Left ventricle myocardium inferior (tissue), 1 donor: ENCODE data around the gene SRR. TPM values are rescaled to one million over a fixed set of nuclear protein-coding genes. Genes with fewer than 3 reads are reported as not detected.

Source experiments
- DNase-seq: peaks from one replicate; pipeline ENCODE4 v3.0.0-alpha.2; 2020
- H3K27ac ChIP-seq: fragments of 200-600 bp; replicated peaks from 2 replicates; pipeline ENCODE4 v1.8.0; 2021
- H3K27me3 ChIP-seq: fragments of 200-600 bp; 2 replicates; pipeline ENCODE4 v1.8.0; 2021; ENCODE audit warnings: low read depth
- H3K36me3 ChIP-seq: fragments of 200-600 bp; 2 replicates; pipeline ENCODE4 v1.8.0; 2021
- H3K4me1 ChIP-seq: fragments of 200-600 bp; 2 replicates; pipeline ENCODE4 v1.8.0; 2021
- H3K4me3 ChIP-seq: fragments of 200-600 bp; 2 replicates; pipeline ENCODE4 v1.8.0; 2021; ENCODE audit warnings: mild to moderate bottlenecking, moderate library complexity
- H3K9me3 ChIP-seq: fragments of 200-600 bp; replicated peaks from 2 replicates; pipeline ENCODE4 v1.8.0; 2021
- intact Hi-C: fragments of 100-400 bp; cut with micrococcal nuclease; formaldehyde crosslinking; loops from one replicate; pipeline ENCODE4 v1.11.0; 2022
- total RNA-seq: library from RNA; stranded (reverse); fragmentation: NEBNext Ultra II Directional; extraction: Animal tissue kit (Norgen Biotek cat#: 25700); gene quantifications from one replicate; pipeline ENCODE4 v1.2.1, GENCODE V29; 2021
- TF ChIP-seq, protein P1 (sequence below): fragments of 200-600 bp; IDR thresholded peaks from 2 replicates; pipeline ENCODE4 v1.8.0; 2021; ENCODE audit warnings: antibody characterized with exemption, mild to moderate bottlenecking, borderline replicate concordance
- donor health status: DM: no; HTN: yes; CAD: no; lungs with severe emphysema.

Gene SRR
- total RNA-seq, 1 donor from 2014 or later = 8.2 TPM

DNA sequence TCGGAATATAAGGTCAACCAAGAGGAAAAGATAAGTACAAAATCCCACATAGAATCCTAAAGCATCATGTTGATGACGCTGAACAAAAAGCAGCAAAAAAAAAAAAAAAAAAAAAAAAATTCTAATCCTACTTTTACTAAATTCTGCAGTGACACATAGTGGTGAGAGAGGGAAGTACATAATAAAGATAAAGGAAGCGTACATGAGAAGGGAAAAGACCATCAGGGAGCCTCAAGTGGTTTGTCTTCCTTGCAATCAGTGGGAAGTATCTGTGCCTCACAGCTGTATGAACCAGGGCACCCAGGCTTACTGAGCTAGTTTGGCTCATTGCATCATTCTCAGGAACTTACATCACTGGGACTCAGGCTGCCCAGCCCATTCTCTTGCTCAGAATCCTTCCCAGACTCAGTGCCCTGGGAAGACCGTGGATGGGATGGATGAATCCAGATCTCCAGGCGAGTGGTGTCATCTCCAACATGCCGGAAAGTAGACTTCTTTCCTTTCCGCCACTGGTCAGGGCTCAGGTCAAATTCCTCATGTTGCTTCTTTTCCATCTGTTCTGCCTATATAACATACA is 21.4 kb upstream of the SRR start:
- no peak overlapping the region for H3K27ac ChIP-seq
- DNase-seq = no peak
- no peaks in the 10 kb centered on the region for H3K27me3 ChIP-seq
- no peaks in the 10 kb centered on the region for H3K9me3 ChIP-seq
- TF ChIP-seq, protein P1, sequence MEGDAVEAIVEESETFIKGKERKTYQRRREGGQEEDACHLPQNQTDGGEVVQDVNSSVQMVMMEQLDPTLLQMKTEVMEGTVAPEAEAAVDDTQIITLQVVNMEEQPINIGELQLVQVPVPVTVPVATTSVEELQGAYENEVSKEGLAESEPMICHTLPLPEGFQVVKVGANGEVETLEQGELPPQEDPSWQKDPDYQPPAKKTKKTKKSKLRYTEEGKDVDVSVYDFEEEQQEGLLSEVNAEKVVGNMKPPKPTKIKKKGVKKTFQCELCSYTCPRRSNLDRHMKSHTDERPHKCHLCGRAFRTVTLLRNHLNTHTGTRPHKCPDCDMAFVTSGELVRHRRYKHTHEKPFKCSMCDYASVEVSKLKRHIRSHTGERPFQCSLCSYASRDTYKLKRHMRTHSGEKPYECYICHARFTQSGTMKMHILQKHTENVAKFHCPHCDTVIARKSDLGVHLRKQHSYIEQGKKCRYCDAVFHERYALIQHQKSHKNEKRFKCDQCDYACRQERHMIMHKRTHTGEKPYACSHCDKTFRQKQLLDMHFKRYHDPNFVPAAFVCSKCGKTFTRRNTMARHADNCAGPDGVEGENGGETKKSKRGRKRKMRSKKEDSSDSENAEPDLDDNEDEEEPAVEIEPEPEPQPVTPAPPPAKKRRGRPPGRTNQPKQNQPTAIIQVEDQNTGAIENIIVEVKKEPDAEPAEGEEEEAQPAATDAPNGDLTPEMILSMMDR = peak; percentile 73
- peaks cover 5% of the 10 kb centered on the region for H3K4me1 ChIP-seq
- intact Hi-C loops = no loop called here
- H3K4me3 ChIP-seq = no peak overlapping the region
- H3K36me3 ChIP-seq = peaks cover 83% of the 10 kb centered on the region

DNA sequence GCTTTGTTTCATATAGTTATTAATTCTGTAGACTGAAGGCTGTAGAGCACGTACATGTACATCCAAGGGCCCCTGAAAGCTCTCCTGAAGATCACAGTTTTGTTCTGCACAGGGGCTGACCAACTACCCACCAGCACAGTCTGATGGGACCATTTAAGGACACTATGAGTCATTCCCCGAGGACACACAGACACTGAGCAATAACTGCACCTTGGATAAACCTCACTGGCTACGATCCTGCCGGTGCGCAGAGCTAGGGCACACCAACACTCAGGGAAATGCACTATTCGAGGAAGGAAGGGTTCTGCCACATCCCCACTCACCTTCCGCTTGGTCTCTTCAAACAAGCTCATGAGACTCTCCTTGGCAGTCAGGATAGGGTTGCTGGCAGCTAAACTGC is 20.4 kb upstream of the SRR start:
- H3K36me3 ChIP-seq = peaks cover 91% of the 10 kb centered on the region
- H3K4me1 ChIP-seq = peaks cover 5% of the 10 kb centered on the region

DNA sequence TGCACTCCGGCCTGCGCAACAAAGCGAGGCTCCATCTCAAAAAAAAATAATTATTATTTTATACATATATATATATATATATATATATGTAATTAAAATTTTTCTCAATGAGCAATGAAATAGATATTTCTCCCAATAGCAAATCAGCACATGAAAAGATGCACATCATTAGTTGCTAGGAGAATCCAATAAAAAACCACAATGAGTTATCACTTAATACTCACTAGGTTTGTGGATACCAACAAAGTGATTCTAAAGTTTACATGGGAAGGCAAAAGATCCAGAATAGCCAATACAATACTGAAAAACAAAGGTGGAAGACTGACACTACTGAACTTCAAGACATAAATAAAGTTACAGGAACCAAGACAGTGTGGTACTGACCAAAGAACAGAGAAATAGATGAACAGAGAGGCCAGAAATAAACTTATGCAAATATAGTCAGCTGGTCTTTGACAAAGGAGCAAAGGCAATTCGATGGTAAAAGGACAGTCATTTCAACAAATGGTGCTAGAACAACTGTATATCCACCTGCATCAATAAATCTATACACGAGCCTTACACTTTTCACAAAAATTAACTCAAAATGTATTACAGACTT is 13.8 kb upstream of the SRR start:
- Histone ChIP-seq H3K27me3 (no peaks in the 10 kb centered on the region), H3K4me1 (no peaks in the 10 kb centered on the region), H3K36me3 (peaks cover 90% of the 10 kb centered on the region), H3K9me3 (no peaks in the 10 kb centered on the region), H3K4me3 (no peak overlapping the region), H3K27ac (no peak overlapping the region)
- intact Hi-C loops = no loop called here
- TF ChIP-seq, protein P1 = no peak
- no peak for DNase-seq

More for the DNA sequence above, 20.4 kb upstream of the SRR start:
- Histone ChIP-seq H3K27ac (no peak overlapping the region), H3K4me3 (no peak overlapping the region), H3K9me3 (no peaks in the 10 kb centered on the region), H3K27me3 (no peaks in the 10 kb centered on the region)
- TF ChIP-seq, protein P1 = no peak
- DNase-seq = no peak
- intact Hi-C loops = no loop called here

DNA sequence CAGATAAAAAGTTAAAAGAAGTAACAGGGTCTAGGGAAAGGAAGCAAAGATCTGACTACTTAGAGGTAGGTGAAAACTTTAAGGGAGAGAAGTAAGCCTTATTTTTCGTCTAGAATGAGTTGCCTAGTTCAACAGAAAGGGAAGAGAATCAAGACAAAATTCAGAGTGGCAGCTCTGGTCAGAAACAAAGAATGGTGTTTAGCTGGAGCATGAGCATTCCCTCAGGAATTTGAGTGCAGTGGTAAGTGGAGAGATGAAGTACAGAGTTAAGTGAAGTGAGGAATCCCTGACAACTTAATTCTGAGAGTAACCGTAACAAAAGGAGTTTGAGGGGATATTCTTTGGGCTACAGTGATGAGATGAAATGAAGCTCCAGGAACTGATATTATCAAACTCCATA is 11.7 kb upstream of the SRR start:
- intact Hi-C loops = no loop called here
- DNase-seq = no peak
- Histone ChIP-seq H3K9me3 (no peaks in the 10 kb centered on the region), H3K4me3 (no peak overlapping the region), H3K4me1 (no peaks in the 10 kb centered on the region), H3K27me3 (no peaks in the 10 kb centered on the region), H3K27ac (no peak overlapping the region), H3K36me3 (peaks cover 97% of the 10 kb centered on the region)
- TF ChIP-seq, protein P1 = no peak

DNA sequence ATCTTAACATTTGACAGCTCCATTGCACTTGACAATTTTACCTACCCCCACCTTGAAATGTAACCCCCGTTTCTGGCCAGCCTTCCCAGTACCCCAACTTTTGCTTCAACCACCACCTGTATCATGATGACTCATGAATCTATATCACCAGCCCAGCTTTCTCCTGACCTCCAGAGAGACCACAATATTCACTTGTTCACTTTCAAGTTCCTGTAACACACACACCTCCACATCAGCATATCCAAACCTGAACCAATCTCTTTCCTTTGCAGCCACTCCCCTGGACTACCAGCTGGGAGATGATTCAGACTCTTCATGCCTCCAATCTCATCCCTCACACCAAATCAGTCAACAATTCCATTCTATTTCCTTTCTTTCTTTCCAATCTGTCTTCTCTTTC is 8.2 kb upstream of the SRR start:
- TF ChIP-seq, protein P1 = no peak
- Histone ChIP-seq H3K4me1 (no peaks in the 10 kb centered on the region), H3K36me3 (peaks cover 98% of the 10 kb centered on the region), H3K27ac (no peak overlapping the region), H3K27me3 (no peaks in the 10 kb centered on the region), H3K9me3 (no peaks in the 10 kb centered on the region), H3K4me3 (no peak overlapping the region)
- intact Hi-C loops = no loop called here
- DNase-seq = no peak
